Measurements from ENCODE around the gene PPP1R14C.
"Not testable (repeated sequence)": the region's sequence is repeated elsewhere in the genome, so short reads cannot be mapped to it uniquely, and the experiment has no call there.

Gene PPP1R14C

DNA sequence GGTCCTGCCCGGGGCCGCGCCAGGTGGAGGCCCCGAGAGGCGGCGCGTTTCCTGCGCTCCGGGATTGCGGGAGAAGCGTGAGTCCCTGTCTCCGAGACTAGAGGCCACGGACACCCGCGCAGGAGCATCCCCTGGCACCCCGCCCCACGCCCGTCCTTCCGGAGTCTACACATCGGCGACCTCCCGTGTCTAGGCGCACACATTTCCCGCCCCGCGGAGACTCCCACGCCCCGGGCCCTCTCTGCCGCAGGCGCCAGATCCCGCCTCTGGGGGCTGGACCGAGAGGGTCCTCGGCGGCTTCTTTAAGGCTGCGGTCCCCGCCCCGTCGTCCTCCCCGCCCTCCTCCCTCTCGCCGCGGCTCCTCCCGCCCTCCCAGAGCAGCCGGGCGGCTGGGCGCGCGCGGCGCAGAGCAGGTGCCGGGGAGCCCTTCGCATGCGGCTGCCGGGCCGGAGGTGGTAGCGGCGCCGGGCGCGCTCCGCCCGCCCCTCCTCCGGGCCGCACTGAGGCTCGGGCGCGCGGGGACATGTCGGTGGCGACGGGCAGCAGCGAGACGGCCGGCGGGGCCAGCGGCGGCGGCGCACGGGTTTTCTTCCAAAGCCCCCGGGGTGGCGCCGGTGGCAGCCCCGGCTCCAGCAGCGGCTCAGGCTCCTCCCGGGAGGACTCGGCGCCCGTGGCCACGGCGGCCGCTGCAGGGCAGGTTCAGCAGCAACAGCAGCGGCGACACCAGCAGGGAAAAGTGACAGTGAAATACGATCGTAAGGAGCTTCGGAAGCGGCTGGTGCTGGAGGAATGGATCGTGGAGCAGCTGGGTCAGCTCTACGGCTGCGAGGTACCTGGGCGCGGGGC is at the start of gene PPP1R14C:
PPP1R14C (plus strand) TSS at position 375 of the 846 bp plus-strand sequence; CDS start at position 524, 149 bp downstream.
- peak in 1 of 2 donors; percentile 32 for DNase-seq

DNA sequence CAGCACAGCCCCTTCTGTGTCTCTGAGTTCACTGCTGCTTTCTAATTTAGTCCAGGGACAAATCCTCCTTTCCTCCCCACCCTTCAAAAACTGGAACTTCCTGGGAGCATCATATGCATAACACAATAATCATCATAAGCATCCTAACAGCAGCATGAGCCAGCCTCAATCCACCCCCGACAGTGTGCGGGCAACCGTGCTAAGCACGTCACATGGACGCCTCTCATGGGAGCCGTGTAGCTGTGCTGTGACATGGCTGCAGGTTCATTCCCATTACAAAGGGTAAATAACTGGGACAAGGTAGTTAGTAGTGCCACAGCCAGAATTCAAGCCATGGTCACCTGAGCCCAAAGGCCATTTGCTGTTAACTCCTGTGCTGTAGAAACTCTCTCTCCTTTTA is 49.4 kb upstream of the PPP1R14C start:
- no peak for DNase-seq

GRCh38 chr6:150098155-150098554 is 44.7 kb upstream of the PPP1R14C start:
- no peak for DNase-seq

DNA sequence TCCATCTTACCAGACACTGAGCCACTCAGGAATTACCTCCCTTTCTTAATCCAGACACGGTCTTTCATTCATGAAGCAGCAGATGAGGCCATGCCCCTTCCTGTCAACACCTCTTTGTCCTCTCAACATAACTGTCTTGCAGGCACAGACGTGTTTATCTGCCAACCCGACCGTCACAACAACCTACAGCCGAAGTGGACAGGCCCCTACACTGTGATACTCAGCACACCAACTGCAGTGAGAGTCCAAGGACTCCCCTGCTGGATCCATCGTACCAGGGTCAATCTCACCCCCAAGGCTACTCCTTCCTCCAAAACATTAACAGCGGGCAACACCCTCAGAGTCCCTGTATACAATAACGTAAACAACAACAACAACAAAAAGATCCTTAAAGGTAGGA is 43.3 kb upstream of the PPP1R14C start:
- no peak for DNase-seq

GRCh38 chr6:150099953-150100352 is 42.9 kb upstream of the PPP1R14C start:
- DNase-seq = no peak

DNA sequence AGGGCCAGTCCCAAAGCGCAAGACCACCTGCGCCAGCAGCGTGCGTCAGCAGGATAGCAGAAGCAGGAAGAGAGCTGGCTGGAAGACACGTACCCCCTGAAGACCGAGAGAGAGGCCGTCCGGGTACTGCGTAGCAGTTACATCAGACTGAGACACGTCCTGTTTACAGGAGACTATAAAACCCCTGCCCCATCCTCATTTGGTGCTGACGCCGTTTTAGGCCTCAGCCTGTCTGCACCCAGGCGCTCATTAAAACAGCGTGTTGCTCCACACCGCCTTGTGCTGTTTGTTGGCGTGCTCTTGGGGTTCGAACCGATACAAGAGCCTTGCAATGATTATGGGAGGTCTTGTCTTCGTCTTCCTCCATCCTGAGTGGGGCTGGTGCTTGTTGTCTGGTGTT is 42.1 kb upstream of the PPP1R14C start:
- no peak for DNase-seq

- no peak for DNase-seq
These were observed 40.0 kb upstream of the PPP1R14C start for GRCh38 chr6:150102750-150103270.

DNA sequence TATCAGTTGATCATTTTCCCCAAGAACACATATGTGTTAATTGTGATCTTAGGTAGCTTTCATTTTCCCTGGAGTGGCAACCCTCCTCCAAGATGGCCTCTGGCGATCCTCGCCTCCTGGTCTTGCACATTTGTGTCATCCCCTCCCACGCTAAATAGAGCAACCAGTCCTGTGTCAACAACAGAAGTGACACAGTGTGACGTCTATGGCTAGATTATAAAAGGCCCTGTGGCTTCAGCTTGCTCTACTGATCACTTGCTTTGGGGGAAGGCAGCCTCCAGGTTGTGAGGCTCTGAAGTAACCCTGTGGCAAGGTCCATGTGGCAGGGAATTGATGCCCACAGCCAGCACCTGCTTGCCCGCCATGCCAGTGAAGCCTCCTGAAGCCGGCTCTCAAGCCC is 30.6 kb upstream of the PPP1R14C start:
- DNase-seq = no peak

- no peak for DNase-seq
These were observed 27.1 kb upstream of the PPP1R14C start for GRCh38 chr6:150115769-150116168.

DNA sequence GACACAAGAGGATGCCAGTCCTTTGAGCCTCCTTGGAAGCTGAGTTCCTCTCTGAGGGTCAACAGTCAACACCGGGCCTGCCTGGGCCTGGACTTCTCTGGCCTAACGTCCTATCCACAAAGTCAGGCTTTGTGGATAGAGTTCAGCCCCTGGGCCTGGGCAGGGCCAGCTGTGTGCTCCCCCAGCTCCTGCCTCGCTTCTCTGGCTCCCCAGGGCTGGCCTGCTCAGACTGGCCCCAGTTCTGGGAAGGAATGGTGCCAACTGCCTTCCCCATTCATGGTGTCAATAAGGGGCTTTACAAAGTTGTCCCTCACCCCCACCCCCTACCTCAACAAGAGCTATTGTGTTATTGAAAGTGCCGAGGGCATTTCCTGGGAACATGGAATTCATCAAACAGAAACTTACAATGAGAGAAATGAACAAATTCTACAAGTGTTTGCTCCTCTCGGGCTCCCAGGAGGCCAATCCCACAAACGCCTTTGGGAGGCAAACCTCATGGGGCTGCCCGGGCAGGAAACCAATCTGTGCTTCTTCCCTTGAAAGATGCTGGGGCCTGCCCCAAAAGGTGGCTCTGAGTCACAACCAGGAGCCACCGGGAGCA is 26.5 kb upstream of the PPP1R14C start:
- no peak for DNase-seq

DNA sequence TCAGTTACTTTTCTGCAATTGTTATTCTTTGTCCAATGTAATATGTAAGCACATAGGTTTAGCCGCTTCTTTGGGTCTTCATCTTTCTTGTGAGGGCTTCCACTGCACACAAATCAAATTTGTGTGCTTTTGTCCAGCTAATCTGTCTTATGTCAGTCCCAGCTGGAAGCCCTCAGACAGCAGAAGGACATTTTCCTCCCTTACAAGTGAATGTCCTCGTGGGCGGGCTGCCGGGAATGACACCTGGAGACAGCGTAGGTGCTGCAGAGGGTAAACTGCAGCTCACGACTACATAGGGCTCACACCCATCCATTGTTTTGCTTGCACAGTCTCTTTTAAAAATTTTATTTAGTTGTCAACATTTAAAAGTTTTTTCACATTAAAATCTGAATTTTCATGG is 24.6 kb upstream of the PPP1R14C start:
- DNase-seq = no peak

DNA sequence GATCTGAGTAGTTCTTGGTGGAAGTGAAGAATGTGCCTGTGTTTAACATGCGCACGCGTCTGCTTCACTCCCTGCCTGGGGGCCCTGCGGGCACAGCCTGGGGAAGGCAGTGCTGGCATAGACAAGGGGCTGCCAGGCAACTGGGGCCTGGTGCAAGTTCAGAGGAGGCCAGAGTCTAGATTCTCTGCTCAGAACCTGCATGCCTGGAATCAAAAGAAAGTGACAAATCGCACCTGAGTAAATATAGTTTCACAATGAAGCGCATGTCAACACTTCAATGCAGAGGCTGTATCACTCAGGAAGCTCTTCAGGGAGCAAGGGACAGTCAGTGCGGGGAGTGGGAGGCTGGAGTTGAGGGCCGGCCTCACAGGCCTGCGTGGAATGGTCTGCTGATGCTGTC is 24.2 kb upstream of the PPP1R14C start:
- DNase-seq = no peak

GRCh38 chr6:150119173-150119572 is 23.7 kb upstream of the PPP1R14C start:
- DNase-seq = no peak

DNA sequence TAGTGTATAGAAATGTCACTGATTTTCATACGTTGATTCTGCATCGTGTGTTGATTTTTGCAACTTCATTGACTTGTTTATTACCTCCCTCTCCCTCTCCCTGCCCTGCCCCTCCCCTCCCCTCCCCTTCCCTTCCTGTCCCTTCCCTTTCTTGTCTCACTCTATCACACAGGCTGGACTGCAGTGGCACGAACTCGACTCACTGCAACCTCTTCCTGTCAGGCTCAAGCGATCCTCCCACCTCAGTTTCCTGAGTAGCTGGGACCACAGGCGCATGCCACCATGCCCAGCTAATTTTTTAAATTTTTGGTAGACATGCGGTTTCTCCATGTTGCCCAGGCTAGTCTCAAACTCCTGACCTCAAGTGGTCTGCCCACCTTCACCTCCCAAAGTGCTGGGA is 19.2 kb upstream of the PPP1R14C start:
- DNase-seq = no peak

GRCh38 chr6:150124235-150124634 is 18.6 kb upstream of the PPP1R14C start:
- DNase-seq = no peak

GRCh38 chr6:150126641-150127291 is 16.1 kb upstream of the PPP1R14C start:
- DNase-seq = no peak

DNA sequence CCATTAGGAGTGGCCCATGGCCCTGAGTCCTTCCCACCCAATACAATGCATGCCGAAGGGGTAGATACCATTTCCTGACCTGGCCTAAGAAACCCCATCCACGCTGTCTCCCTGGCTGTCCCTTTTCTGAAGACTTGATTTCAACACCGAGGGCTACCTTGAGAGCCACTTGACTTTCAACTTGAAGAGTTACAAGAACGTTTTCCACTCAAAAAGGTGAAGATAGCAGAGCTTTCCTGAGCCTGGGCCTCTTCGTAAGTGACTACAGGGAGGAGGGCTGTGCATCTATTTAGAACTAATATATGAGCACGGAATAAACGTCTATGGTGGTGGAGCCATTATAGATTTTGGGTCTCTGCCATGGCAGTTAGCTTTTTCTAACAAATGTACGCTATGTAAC is 14.4 kb upstream of the PPP1R14C start:
- no peak for DNase-seq

DNA sequence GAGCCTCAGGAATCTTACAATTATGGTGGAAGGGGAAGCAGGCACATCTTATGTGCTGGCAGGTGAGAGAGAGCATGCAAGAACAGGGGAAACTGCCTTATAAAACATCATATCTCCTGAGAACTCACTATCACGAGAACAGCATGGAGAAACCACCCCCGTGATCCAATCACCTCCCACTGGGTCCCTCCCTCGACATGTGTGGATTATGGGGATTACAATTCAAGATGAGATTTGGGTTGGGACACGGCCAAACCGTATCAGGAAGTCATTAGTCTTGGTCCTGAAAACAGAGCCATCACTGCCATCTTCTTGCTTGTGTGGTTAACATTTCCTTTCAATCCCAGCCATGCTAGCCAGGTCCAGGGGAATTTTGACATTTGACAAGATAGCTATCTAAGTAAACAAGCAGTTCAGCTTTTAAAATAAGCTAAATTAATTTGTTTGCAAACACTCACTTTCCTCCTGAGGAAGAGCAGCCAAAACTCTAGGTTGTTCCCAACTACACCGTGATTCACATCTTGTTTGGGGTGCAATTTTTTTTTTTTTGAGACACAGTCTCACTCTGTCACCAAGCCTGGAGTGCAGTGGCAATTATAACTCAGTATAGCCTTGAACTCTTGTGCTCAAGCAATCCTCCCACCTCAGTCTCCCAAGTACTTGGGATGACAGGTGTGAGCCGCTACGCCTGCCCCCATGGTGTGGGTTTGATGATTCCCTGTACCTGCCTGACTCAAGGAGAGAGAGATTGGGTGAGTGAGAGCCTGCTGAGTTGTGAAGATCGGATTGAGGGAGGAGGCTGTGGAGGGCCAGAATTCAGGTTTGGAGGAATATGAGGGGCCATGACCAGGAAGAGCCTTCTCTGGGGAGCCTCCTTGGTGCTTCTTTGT is 13.0 kb upstream of the PPP1R14C start:
- no peak for DNase-seq

GRCh38 chr6:150133686-150134085 is 9.2 kb upstream of the PPP1R14C start:
- DNase-seq = no peak

GRCh38 chr6:150134280-150134920 is 8.4 kb upstream of the PPP1R14C start:
- no peak for DNase-seq

DNA sequence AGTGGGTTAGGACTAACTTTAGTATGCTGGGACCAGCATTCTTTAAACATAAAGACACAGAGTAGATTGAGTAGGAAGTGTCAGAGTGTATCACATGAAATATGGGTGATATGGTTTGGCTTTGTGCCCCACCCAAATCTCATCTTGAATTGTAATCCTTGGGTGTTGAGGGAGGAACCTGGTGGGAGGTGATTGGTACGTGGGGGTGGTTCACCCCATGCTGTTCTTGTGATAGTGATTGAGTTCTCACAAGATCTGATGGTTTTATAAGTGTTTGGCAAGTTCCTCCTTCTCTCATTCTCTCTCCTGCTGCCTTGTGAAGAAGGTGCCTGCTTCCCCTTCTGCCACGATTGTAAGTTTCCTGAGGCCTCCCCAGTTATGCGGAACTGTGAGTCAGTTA is 5.1 kb upstream of the PPP1R14C start:
- DNase-seq = not testable (repeated sequence)

DNA sequence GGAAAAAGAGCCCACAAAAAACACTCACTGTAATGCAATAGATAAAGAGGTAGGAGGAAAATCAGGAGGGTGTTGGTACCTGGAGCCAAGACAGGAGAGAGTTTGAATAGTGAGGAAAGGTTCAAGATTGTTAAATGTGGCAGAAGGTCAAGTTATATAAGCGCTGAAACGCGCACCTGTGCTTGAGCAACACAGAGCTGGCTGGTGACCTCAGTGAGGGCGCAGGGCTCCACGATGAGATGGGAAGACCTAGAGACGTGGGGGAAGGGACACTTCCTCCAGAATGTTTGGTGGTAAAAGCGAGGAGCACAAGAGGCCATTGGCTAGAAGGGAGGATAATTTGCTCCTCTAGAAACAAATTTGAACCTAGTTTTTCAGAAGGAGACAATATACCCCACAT is 4.2 kb upstream of the PPP1R14C start:
- DNase-seq = no peak

Data from hippocampal formation (tissue), 2 donors.